Neutrophil (primary cell): ENCODE data around the gene TTC33.
"Not testable (repeated sequence)": the region's sequence is repeated elsewhere in the genome, so short reads cannot be mapped to it uniquely, and the experiment has no call there.

ENCODE experiments used
- H3K27ac ChIP-seq: fragments of 200-600 bp; sonication (generic); 2 replicates; pipeline ENCODE4 v1.5.1; 2016; ENCODE audit warnings: mild to moderate bottlenecking, moderate library complexity
- H3K27me3 ChIP-seq: fragments of 200-600 bp; sonication (generic); 2 replicates; pipeline ENCODE4 v1.6.0; 2016; ENCODE audit warnings: mild to moderate bottlenecking
- H3K36me3 ChIP-seq: fragments of 200-600 bp; sonication (generic); 2 replicates; pipeline ENCODE4 v1.5.1; 2017
- H3K4me1 ChIP-seq, 2 experiments: fragments of 200-600 bp in 1 of 2; sonication (generic) in 1 of 2; 1 replicate in 1 of 2; 2 replicates in 1 of 2; pipeline versions ENCODE4 v1.5.1 to v1.6.1; 2013 to 2016; ENCODE audit warnings: low read depth in 1 of 2, low read length in 1 of 2, mild to moderate bottlenecking in 1 of 2, moderate library complexity in 1 of 2; ENCODE audit not compliant: control insufficient read depth in 1 of 2, insufficient read depth in 1 of 2
- H3K4me3 ChIP-seq, 2 experiments: fragments of 200-600 bp in 1 of 2; sonication (generic) in 1 of 2; 1 replicate in 1 of 2; 2 replicates in 1 of 2; pipeline ENCODE4 v1.5.1; 2013 to 2016; ENCODE audit warnings: low read depth in 1 of 2, low read length in 1 of 2, mild to moderate bottlenecking in 1 of 2, moderate library complexity in 1 of 2
- H3K9me3 ChIP-seq: fragments of 200-600 bp; sonication (generic); 2 replicates; pipeline ENCODE4 v1.5.1; 2016
- TF ChIP-seq, protein P1 (sequence below): fragments of 200-600 bp; sonication (generic); IDR thresholded peaks from 2 replicates; pipeline ENCODE4 v1.5.1; 2016; ENCODE audit warnings: antibody characterized with exemption

Gene TTC33

DNA sequence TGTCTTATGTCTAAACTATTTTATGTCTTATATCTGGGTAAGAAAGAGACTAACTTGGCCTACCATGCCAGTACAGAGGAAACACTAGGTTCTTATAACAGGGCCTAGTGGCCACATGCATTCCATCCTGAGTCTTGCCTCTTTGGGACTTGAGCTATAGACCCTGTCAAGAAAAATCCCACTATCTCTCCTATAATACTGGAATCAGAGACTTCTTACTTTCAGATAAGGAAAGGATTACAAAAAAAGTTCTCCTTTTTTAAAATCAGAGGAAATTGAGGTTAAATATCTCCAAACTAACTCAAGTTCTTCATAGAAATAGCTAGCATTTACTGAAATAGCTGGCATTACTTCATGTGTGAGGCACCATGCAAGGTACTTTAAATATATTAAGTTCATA lies 41.8 kb downstream of the TTC33 start:
- TF ChIP-seq, protein P1, sequence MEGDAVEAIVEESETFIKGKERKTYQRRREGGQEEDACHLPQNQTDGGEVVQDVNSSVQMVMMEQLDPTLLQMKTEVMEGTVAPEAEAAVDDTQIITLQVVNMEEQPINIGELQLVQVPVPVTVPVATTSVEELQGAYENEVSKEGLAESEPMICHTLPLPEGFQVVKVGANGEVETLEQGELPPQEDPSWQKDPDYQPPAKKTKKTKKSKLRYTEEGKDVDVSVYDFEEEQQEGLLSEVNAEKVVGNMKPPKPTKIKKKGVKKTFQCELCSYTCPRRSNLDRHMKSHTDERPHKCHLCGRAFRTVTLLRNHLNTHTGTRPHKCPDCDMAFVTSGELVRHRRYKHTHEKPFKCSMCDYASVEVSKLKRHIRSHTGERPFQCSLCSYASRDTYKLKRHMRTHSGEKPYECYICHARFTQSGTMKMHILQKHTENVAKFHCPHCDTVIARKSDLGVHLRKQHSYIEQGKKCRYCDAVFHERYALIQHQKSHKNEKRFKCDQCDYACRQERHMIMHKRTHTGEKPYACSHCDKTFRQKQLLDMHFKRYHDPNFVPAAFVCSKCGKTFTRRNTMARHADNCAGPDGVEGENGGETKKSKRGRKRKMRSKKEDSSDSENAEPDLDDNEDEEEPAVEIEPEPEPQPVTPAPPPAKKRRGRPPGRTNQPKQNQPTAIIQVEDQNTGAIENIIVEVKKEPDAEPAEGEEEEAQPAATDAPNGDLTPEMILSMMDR = no peak
- H3K4me1 ChIP-seq = no peaks in the 10 kb centered on the region
- no peak overlapping the region for H3K4me3 ChIP-seq
- no peaks in the 10 kb centered on the region for H3K27me3 ChIP-seq
- peaks cover 22% of the 10 kb centered on the region for H3K36me3 ChIP-seq
- no peaks in the 10 kb centered on the region for H3K9me3 ChIP-seq
- H3K27ac ChIP-seq = no peak overlapping the region

DNA sequence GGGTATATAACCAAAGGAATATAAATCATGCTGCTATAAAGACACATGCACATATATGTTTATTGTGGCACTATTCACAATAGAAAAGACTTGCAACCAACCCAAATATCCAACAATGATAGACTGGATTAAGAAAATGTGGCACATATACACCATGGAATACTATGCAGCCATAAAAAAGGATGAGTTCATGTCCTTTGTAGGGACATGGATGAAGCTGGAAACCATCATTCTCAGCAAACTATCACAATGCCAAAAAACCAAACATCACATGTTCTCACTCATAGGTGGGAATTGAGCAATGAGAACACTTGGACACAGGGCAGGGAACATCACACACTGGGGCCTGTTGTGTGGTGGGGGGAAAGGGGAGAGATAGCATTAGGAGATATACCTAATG lies 45.2 kb downstream of the TTC33 start:
- H3K27me3 ChIP-seq = not testable (repeated sequence)

DNA sequence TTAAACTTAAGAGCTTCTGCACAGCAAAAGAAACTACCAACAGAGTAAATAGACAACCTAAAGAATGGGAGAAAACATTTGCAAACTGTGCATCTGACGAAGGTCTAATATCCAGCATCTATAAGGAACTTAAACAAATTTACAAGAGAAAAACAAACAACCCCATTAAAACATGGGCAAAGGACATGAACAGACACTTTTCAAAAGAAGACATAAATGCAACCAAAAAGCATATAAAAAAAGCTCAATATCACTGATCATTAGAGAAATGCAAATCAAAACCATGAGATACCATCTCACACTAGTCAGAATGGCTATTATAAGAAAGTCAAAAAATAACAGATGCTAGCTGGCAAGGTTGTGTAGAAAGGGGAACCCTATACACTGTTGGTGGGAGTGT lies 50.3 kb downstream of the TTC33 start:
- not testable (repeated sequence) for H3K4me3 ChIP-seq, H3K36me3 ChIP-seq, H3K9me3 ChIP-seq, H3K27me3 ChIP-seq, H3K4me1 ChIP-seq, H3K27ac ChIP-seq

More for the DNA sequence above, 45.2 kb downstream of the TTC33 start:
- H3K36me3 ChIP-seq, H3K9me3 ChIP-seq, H3K27ac ChIP-seq, H3K4me1 ChIP-seq, H3K4me3 ChIP-seq: not testable (repeated sequence)

DNA sequence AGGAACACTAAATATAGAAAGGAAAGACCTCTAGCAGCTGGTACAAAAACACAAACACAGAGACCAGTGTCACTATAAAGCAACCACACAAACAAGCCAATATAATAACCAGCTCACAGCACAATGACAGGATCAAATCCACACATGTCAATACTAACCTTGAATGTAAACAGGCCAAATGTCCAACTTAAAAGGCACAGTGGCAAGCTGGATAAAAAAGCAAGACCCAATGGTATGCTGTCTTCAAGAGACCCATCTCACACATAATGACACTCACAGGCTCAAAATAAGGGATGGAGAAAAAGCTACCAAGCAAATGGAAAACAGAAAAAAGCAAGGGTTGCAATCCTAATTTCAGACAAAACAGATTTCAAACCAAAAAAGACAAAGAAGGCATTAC lies 53.7 kb downstream of the TTC33 start:
- H3K36me3 ChIP-seq, H3K4me3 ChIP-seq, H3K27ac ChIP-seq, H3K4me1 ChIP-seq, H3K9me3 ChIP-seq, H3K27me3 ChIP-seq: not testable (repeated sequence)

DNA sequence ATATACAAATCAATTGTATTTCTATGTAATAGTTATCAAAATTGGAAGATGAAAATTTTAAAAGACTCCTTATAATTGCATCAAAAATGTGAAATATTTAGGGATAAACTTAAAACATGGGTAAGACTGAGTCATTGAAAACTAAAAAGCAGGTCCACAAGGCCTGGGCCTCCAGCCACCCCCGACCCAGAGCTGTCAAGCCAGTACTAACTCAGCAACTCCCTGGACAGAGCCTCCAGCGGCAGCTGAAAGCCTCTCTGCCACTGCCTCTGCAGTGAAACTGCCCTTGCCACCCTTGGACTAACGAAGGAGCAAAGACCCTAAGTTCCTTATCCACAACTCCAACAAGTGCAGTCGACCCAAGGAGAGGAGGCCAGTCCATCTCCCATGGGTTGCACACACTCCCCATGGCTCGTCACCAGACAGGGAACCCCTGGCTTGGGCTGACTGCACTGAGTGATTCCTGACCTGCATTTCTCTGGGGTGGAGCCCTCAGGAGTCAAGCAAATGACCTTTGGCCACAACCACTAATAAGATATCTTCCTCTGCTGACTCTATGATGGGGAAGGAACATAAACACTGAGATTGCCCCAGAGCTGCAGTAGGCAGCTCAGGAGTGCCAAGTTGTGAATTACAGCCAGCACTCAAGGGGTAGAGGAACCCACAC lies 55.5 kb downstream of the TTC33 start:
- Histone ChIP-seq H3K4me3 (no peak overlapping the region), H3K27ac (no peak overlapping the region), H3K36me3 (no peaks in the 10 kb centered on the region), H3K27me3 (no peaks in the 10 kb centered on the region), H3K4me1 (no peaks in the 10 kb centered on the region), H3K9me3 (no peaks in the 10 kb centered on the region)
- TF ChIP-seq, protein P1 = no peak

DNA sequence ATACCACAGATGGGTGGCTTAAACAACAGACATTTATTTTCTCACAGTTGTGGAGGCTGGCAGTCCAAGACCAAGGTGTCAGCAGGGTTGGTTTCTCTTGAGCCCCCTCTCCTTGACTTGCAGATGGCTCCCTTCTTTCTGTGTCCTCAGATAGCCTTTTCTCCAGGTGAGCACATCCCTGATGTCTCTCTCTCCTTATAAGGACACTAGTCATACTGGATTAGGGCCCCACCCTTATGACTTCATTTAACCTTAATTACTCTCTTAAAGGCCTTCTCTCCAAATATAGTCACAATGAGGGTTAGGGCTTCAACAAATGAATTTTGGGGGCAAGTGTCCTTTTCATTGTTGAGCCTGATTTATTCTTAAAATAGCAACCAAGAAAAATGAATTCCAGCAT lies 61.3 kb downstream of the TTC33 start:
- peaks cover 32% of the 10 kb centered on the region for H3K36me3 ChIP-seq
- TF ChIP-seq, protein P1 = no peak
- H3K27me3 ChIP-seq = no peaks in the 10 kb centered on the region
- no peaks in the 10 kb centered on the region for H3K4me1 ChIP-seq
- H3K27ac ChIP-seq = no peak overlapping the region
- H3K4me3 ChIP-seq = no peak overlapping the region
- H3K9me3 ChIP-seq = no peaks in the 10 kb centered on the region

DNA sequence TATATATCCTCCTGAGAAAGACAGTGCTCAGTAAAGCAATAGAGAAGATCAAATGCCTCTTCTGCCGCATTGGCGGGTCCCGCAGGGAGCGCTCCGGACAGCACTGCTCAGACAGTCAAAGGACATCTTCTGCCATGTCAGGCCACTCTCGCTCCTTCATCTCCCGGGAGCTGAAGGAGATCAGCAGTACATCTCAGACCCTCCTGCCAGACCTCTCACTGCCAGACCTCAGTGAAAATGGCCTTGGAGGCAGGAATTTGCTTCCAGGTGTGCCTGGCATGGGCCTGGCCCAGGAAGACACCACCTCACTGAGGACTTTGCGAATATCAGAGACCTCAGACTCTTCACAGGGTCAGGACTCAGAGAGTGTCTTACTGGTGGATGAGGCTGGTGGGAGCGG lies 63.9 kb downstream of the TTC33 start:
- Histone ChIP-seq H3K27ac (no peak overlapping the region), H3K36me3 (peaks cover 32% of the 10 kb centered on the region), H3K27me3 (no peaks in the 10 kb centered on the region)

More for the DNA sequence above, 63.9 kb downstream of the TTC33 start:
- TF ChIP-seq, protein P1 = no peak
- no peaks in the 10 kb centered on the region for H3K9me3 ChIP-seq
- no peak overlapping the region for H3K4me3 ChIP-seq
- H3K4me1 ChIP-seq = peaks cover 15 to 16% of the 10 kb centered on the region in 2 experiments
